Panc1 (cell line): ENCODE results near the gene DENND6B.

Source experiments
- CTCF ChIP-seq: fragments of 450-650 bp; IDR thresholded peaks from 2 replicates; pipeline ENCODE4 v1.5.1; 2017; ENCODE audit warnings: mild to moderate bottlenecking
- POLR2AphosphoS5 ChIP-seq: IDR thresholded peaks from 2 replicates; pipeline ENCODE4 v1.6.1; 2012; ENCODE audit warnings: mild to moderate bottlenecking, low read depth, low read length, moderate library complexity
- SIN3A ChIP-seq: IDR thresholded peaks from 2 replicates; pipeline ENCODE4 v1.6.1; 2012; ENCODE audit warnings: low read depth, mild to moderate bottlenecking, low read length, moderate library complexity, borderline replicate concordance; ENCODE audit not compliant: insufficient read depth

GRCh38 chr22:50361688-50362087 lies 34.9 kb upstream of the DENND6B start:
- TF ChIP-seq CTCF (no peak), SIN3A (no peak), POLR2AphosphoS5 (no peak)
